H1 (cell line): ENCODE measurements around the gene SYP. TPM values are rescaled to one million over a fixed set of nuclear protein-coding genes. Genes with fewer than 3 reads are reported as not detected.

Source experiments
- ATF2 ChIP-seq: IDR thresholded peaks from 2 replicates; pipeline ENCODE4 v1.6.1; 2012; ENCODE audit warnings: low read length, inconsistent platforms
- CBX8 ChIP-seq: fragments of 300-800, 300-1000 bp; sonication (generic); IDR thresholded peaks from 2 replicates; pipeline ENCODE4 v1.7.1; 2016; ENCODE audit warnings: low read depth, low read length, borderline replicate concordance
- CHD1 ChIP-seq: IDR thresholded peaks from 2 replicates; pipeline ENCODE4 v1.6.1; 2012; ENCODE audit warnings: low read depth, low read length, improper control_type of control experiment
- E2F6 ChIP-seq: IDR thresholded peaks from 2 replicates; pipeline ENCODE4 v1.6.1; 2012; ENCODE audit warnings: inconsistent platforms
- EP300 ChIP-seq, 2 experiments: IDR thresholded peaks; 1 replicate in 1 of 2; 2 replicates in 1 of 2; pipeline ENCODE4 v1.6.1; 2011 to 2012; ENCODE audit warnings: low read depth in 2 of 2, low read length in 2 of 2, mild to moderate bottlenecking in 2 of 2, borderline replicate concordance in 1 of 2, inconsistent platforms in 1 of 2, moderate library complexity in 1 of 2
- JUND ChIP-seq: IDR thresholded peaks from 2 replicates; pipeline ENCODE4 v1.6.1; 2011; ENCODE audit warnings: mild to moderate bottlenecking, improper control_type of control experiment, low read length
- KDM4A ChIP-seq: IDR thresholded peaks from one replicate; pipeline ENCODE4 v1.7.1; 2012; ENCODE audit warnings: low read depth, mild to moderate bottlenecking, moderate library complexity, low read length, inconsistent platforms; ENCODE audit not compliant: severe bottlenecking
- POU5F1 ChIP-seq: IDR thresholded peaks from 2 replicates; pipeline ENCODE4 v1.6.1; 2011; ENCODE audit warnings: low read depth, mild to moderate bottlenecking, low read length, moderate library complexity
- SAP30 ChIP-seq: fragments of 300-600 bp; sonication (generic); IDR thresholded peaks from 2 replicates; pipeline ENCODE4 v1.7.1; 2012; ENCODE audit warnings: low read length, moderate library complexity, mild to moderate bottlenecking, inconsistent platforms; ENCODE audit not compliant: insufficient read depth, insufficient replicate concordance
- SIN3A ChIP-seq, 2 experiments: IDR thresholded peaks in 1 of 2; conservative IDR thresholded peaks in 1 of 2; 2 replicates each; pipeline ENCODE4 v1.6.1; 2011 to 2012; ENCODE audit warnings: low read length in 2 of 2, improper control_type of control experiment in 1 of 2, low read depth in 1 of 2, mild to moderate bottlenecking in 1 of 2
- SIX5 ChIP-seq: IDR thresholded peaks from 2 replicates; pipeline ENCODE4 v1.6.1; 2011; ENCODE audit warnings: mild to moderate bottlenecking, low read depth, low read length
- SP1 ChIP-seq: IDR thresholded peaks from 2 replicates; pipeline ENCODE4 v1.6.1; 2011; ENCODE audit warnings: low read depth, low read length
- SP2 ChIP-seq: IDR thresholded peaks from 2 replicates; pipeline ENCODE4 v1.6.1; 2012; ENCODE audit warnings: mild to moderate bottlenecking, low read length, inconsistent platforms
- TCF12 ChIP-seq: IDR thresholded peaks from 2 replicates; pipeline ENCODE4 v1.6.1; 2011; ENCODE audit warnings: low read depth, mild to moderate bottlenecking, low read length
- polyA plus RNA-seq, 7 experiments: library from polyadenylated mRNA; depleted of rRNA in 3 of 7; stranded (reverse) in 5 of 7; unstranded in 2 of 7; fragments of >200 nt in 5 of 7; fragments of 200-250 nt in 2 of 7; gene quantifications; 1 replicate in 5 of 7; 2 replicates in 1 of 7; 4 replicates in 1 of 7; pipeline versions ENCODE4 v1.2.1 to v1.2.3, GENCODE V29; 2011 to 2013; ENCODE audit warnings: missing spikeins in 2 of 7, mixed read lengths in 2 of 7
- total RNA-seq: library from RNA; stranded (reverse); fragmentation: NEBNext Ultra II Directional; extraction: Animal tissue kit (Norgen Biotek cat#: 25700); gene quantifications from 2 replicates; pipeline ENCODE4 v1.2.1, GENCODE V29; 2021

The SYP gene
- total and polyA plus RNA-seq, 2 of the 8 experiments (the other 6 are each of a cell fraction or from before 2014, with no cell fraction given), result 4.3 to 10.8 TPM

DNA sequence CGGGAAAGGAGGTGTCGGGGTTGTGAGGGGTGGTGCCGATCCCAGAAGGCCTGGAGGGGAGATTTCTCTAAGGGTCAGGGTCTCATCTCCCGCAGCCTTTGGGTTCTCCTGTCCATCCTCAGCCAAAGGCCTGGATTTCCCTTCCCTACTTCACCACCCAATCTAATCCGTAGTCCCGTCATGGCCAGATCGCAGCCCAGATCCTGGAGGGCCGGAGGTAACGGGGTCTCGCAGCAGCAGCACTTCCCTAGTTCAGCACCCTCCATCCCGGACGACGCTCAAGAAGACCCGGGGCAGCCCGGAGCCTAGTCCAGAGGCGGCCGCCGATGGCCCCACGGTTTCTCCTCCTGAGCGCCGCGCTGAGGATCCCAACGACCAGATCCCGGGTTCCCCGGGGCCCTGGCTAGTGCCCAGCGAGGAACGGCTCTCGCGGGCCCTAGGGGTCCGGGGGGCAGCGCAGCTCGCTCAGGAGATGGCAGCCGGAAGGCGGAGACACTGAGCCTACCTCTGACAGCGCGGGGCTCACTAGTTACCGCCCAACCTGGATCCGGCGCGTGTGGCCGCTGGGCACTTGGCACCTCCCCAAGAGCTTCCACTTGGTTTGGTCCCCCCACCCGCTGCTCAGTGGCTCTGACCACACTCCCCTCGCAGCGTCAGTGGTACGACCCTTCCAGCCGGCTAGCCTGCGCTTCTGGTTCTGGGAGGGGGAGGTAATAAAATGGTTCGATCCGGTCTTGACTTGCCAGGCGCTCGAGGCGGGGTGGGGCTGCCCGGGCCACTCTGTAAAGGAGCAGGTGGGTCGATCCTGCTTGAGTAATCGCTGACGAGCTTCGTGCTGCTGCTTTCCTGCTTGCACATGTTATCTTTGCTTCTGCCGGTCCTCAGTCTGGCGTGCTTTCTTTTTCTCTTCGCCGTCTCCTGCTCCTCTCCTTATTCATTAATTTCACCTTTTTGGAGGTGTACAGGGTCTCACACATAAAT, 33.8 kb downstream of the SYP start (continued):
- TF ChIP-seq SIN3A (conservative IDR thresholded peaks at IDR 0.05 in 1 of 2, IDR thresholded peaks at IDR 0.05 in 1 of 2; ENCODE audit: low read depth in 1 of 2, low read length in 2 of 2) (peak; percentile 30 to 74; a peak in 2 of 4 replicates), CHD1 (peak; percentile 98), E2F6 (peak; percentile 67), ATF2 (no peak), SP2 (no peak), SIX5 (peak; percentile 60), CBX8 (no peak), EP300 (IDR thresholded peaks at IDR 0.05; ENCODE audit: borderline replicate concordance in 1 of 2, low read depth in 2 of 2, low read length in 2 of 2) (peak in 1 of 2 experiments; percentile 99; a peak in 2 of 3 replicates), JUND (peak; percentile 94), KDM4A (peak; percentile 61), SP1 (0 out of 2 replicates have a peak, but pooled peaks have one; percentile 34), TCF12 (no peak), POU5F1 (no peak), SAP30 (no peak)
- TF ChIP-seq, all 59 proteins: peak for 12
